ENCODE data around the gene JAK1.

JAK1 gene

GRCh38 chr1:64857347-64857746 lies 109.0 kb downstream of the JAK1 start:
- DNase-seq, result no peak

- peak; percentile 58 for DNase-seq
These were observed 109.8 kb downstream of the JAK1 start for GRCh38 chr1:64856553-64856952.

- DNase-seq, result no peak
These were observed 110.8 kb downstream of the JAK1 start for GRCh38 chr1:64855557-64855956.

- DNase-seq, result no peak
These were observed 111.7 kb downstream of the JAK1 start for GRCh38 chr1:64854674-64855073.

- DNase-seq, result no peak
These were observed 114.7 kb downstream of the JAK1 start for GRCh38 chr1:64851664-64852063.

GRCh38 chr1:64850846-64851245 lies 115.5 kb downstream of the JAK1 start:
- no peak for DNase-seq

GRCh38 chr1:64849942-64850341 lies 116.4 kb downstream of the JAK1 start:
- DNase-seq, result no peak

- DNase-seq, result peak; percentile 81
These were observed 117.5 kb downstream of the JAK1 start for GRCh38 chr1:64848803-64849202.

GRCh38 chr1:64848136-64848535 lies 118.2 kb downstream of the JAK1 start:
- no peak for DNase-seq

GRCh38 chr1:64847666-64848065 lies 118.7 kb downstream of the JAK1 start:
- no peak for DNase-seq

GRCh38 chr1:64846573-64847430 lies 119.5 kb downstream of the JAK1 start:
- no peak for DNase-seq

- no peak for DNase-seq
These were observed 120.4 kb downstream of the JAK1 start for GRCh38 chr1:64845831-64846425.

- DNase-seq, result no peak
These were observed 121.7 kb downstream of the JAK1 start for GRCh38 chr1:64844609-64845008.

- no peak for DNase-seq
These were observed 122.2 kb downstream of the JAK1 start for GRCh38 chr1:64844175-64844574.

- no peak for DNase-seq
These were observed 122.7 kb downstream of the JAK1 start for GRCh38 chr1:64843675-64844074.

- DNase-seq, result no peak
These were observed 124.1 kb downstream of the JAK1 start for GRCh38 chr1:64842224-64842623.

- no peak for DNase-seq
These were observed 124.9 kb downstream of the JAK1 start for GRCh38 chr1:64841330-64842065.

- no peak for DNase-seq
These were observed 126.5 kb downstream of the JAK1 start for GRCh38 chr1:64839732-64840405.

- no peak for DNase-seq
These were observed 127.1 kb downstream of the JAK1 start for GRCh38 chr1:64839261-64839660.

- DNase-seq, result no peak
These were observed 127.9 kb downstream of the JAK1 start for GRCh38 chr1:64838486-64838885.

- DNase-seq, result no peak
These were observed 129.5 kb downstream of the JAK1 start for GRCh38 chr1:64836802-64837201.

- no peak for DNase-seq
These were observed 131.6 kb downstream of the JAK1 start for GRCh38 chr1:64834734-64835133.

- no peak for DNase-seq
These were observed 136.2 kb downstream of the JAK1 start for GRCh38 chr1:64830030-64830651.
